Trophoblast cell (in vitro differentiated cells and primary cell): Measurements from ENCODE around the gene WDR48.

Experiments
- DNase-seq, 2 donors: peaks; one replicate each; pipeline ENCODE4 v3.0.0-alpha.2; 2016
- H2AFZ ChIP-seq: 2 replicates; pipeline ENCODE4 v1.6.1; 2013; ENCODE audit warnings: low read length, moderate library complexity, mild to moderate bottlenecking; ENCODE audit not compliant: insufficient read depth, poor library complexity
- H2AK5ac ChIP-seq: 2 replicates; pipeline ENCODE4 v1.6.1; 2013; ENCODE audit warnings: mild to moderate bottlenecking, low read length
- H2BK120ac ChIP-seq: 2 replicates; pipeline ENCODE4 v1.6.1; 2013; ENCODE audit warnings: low read length, mild to moderate bottlenecking, moderate library complexity; ENCODE audit not compliant: insufficient read depth, poor library complexity
- H2BK12ac ChIP-seq: 2 replicates; pipeline ENCODE4 v1.6.1; 2013; ENCODE audit warnings: mild to moderate bottlenecking, low read length, moderate library complexity
- H2BK5ac ChIP-seq: 2 replicates; pipeline ENCODE4 v1.6.1; 2013; ENCODE audit warnings: low read length, low read depth, moderate library complexity, mild to moderate bottlenecking; ENCODE audit not compliant: poor library complexity
- H3K14ac ChIP-seq: 2 replicates; pipeline ENCODE4 v1.6.1; 2013; ENCODE audit warnings: mild to moderate bottlenecking, low read length
- H3K18ac ChIP-seq: 2 replicates; pipeline ENCODE4 v1.6.1; 2013; ENCODE audit warnings: mild to moderate bottlenecking, low read length
- H3K23ac ChIP-seq: 2 replicates; pipeline ENCODE4 v1.6.1; 2013; ENCODE audit warnings: low read length
- H3K27ac ChIP-seq: 2 replicates; pipeline ENCODE4 v1.5.1; 2013; ENCODE audit warnings: low read depth, mild to moderate bottlenecking, inconsistent platforms, low read length, moderate library complexity
- H3K27me3 ChIP-seq: 2 replicates; pipeline ENCODE4 v1.6.1; 2013; ENCODE audit warnings: inconsistent platforms, mild to moderate bottlenecking, low read length, moderate library complexity; ENCODE audit not compliant: insufficient read depth
- H3K36me3 ChIP-seq, 2 experiments: 1 replicate in 1 of 2; 2 replicates in 1 of 2; pipeline ENCODE4 v1.6.1; 2013; ENCODE audit warnings: low read length in 2 of 2, mild to moderate bottlenecking in 2 of 2, moderate library complexity in 1 of 2; ENCODE audit not compliant: insufficient read depth in 2 of 2, control insufficient read depth in 1 of 2
- H3K4ac ChIP-seq: 2 replicates; pipeline ENCODE4 v1.6.1; 2013; ENCODE audit warnings: low read depth, mild to moderate bottlenecking, low read length, moderate library complexity
- H3K4me1 ChIP-seq, 2 experiments: 1 replicate in 1 of 2; 2 replicates in 1 of 2; pipeline ENCODE4 v1.6.1; 2013; ENCODE audit warnings: low read length in 2 of 2, mild to moderate bottlenecking in 2 of 2, moderate library complexity in 1 of 2; ENCODE audit not compliant: insufficient read depth in 2 of 2, control insufficient read depth in 1 of 2
- H3K4me2 ChIP-seq: 2 replicates; pipeline ENCODE4 v1.6.1; 2013; ENCODE audit warnings: inconsistent platforms, mild to moderate bottlenecking, low read length, moderate library complexity
- H3K4me3 ChIP-seq: 2 replicates; pipeline ENCODE4 v1.5.1; 2013; ENCODE audit warnings: mild to moderate bottlenecking, low read depth, low read length, inconsistent platforms
- H3K79me1 ChIP-seq: one replicate; pipeline ENCODE4 v1.6.1; 2013; ENCODE audit warnings: low read length
- H3K79me2 ChIP-seq: 2 replicates; pipeline ENCODE4 v1.6.1; 2013; ENCODE audit warnings: low read length, mild to moderate bottlenecking; ENCODE audit not compliant: control insufficient read depth, insufficient read depth, poor library complexity
- H3K9ac ChIP-seq: 2 replicates; pipeline ENCODE4 v1.6.1; 2013; ENCODE audit warnings: mild to moderate bottlenecking, low read length
- H3K9me3 ChIP-seq: 2 replicates; pipeline ENCODE4 v1.6.1; 2013; ENCODE audit warnings: low read depth, mild to moderate bottlenecking, control low read depth, inconsistent platforms, low read length; ENCODE audit not compliant: insufficient read depth
- H4K12ac ChIP-seq: 2 replicates; pipeline ENCODE4 v1.6.1; 2013; ENCODE audit warnings: low read depth, mild to moderate bottlenecking, low read length, moderate library complexity
- H4K8ac ChIP-seq: 2 replicates; pipeline ENCODE4 v1.6.1; 2013; ENCODE audit warnings: low read depth, mild to moderate bottlenecking, low read length, moderate library complexity
- H4K91ac ChIP-seq: one replicate; pipeline ENCODE4 v1.6.1; 2013; ENCODE audit warnings: low read depth, mild to moderate bottlenecking, low read length, moderate library complexity
- WGBS: extraction: QIAGEN DNeasy Blood & Tissue Kit; methylation state at CpG from one replicate; pipeline ENCODE4 v1.1.7; 2013; ENCODE audit warnings: missing lambda C conversion rate; ENCODE audit not compliant: insufficient read length, insufficient coverage; ENCODE audit errors: extremely low coverage; 5-methylcytosine and 5-hydroxymethylcytosine counted together

WDR48 gene

GRCh38 chr3:39137435-39137936, 85.7 kb downstream of the WDR48 start:
- no peak overlapping the region for H4K8ac ChIP-seq
- H2BK5ac ChIP-seq: no peak overlapping the region
- H3K14ac ChIP-seq: no peak overlapping the region
- H3K4me1 ChIP-seq: peaks cover 20 to 28% of the 10 kb centered on the region in 2 experiments
- H4K91ac ChIP-seq: no peak overlapping the region
- H2BK12ac ChIP-seq: no peak overlapping the region
- no peaks in the 10 kb centered on the region for H3K27me3 ChIP-seq
- no peak overlapping the region for H3K4me3 ChIP-seq
- peaks cover 2% of the 10 kb centered on the region for H3K79me2 ChIP-seq
- H2AK5ac ChIP-seq: no peak overlapping the region
- H3K9ac ChIP-seq: no peak overlapping the region
- no peak overlapping the region for H2BK120ac ChIP-seq
- no peaks in the 10 kb centered on the region for H3K9me3 ChIP-seq
- no peak overlapping the region for H3K4ac ChIP-seq
- WGBS: no CpG with 5 or more reads among the region's 18 CpGs
- H3K18ac ChIP-seq: no peak overlapping the region
- H4K12ac ChIP-seq: no peak overlapping the region
- H3K23ac ChIP-seq: no peak overlapping the region
- peaks cover 2% of the 10 kb centered on the region for H3K79me1 ChIP-seq
- no peak overlapping the region for H2AFZ ChIP-seq
- peak; percentile 55 to 65 for DNase-seq
- H3K4me2 ChIP-seq: no peak overlapping the region
- peaks cover 24 to 30% of the 10 kb centered on the region in 2 experiments for H3K36me3 ChIP-seq
- H3K27ac ChIP-seq: no peak overlapping the region

DNA sequence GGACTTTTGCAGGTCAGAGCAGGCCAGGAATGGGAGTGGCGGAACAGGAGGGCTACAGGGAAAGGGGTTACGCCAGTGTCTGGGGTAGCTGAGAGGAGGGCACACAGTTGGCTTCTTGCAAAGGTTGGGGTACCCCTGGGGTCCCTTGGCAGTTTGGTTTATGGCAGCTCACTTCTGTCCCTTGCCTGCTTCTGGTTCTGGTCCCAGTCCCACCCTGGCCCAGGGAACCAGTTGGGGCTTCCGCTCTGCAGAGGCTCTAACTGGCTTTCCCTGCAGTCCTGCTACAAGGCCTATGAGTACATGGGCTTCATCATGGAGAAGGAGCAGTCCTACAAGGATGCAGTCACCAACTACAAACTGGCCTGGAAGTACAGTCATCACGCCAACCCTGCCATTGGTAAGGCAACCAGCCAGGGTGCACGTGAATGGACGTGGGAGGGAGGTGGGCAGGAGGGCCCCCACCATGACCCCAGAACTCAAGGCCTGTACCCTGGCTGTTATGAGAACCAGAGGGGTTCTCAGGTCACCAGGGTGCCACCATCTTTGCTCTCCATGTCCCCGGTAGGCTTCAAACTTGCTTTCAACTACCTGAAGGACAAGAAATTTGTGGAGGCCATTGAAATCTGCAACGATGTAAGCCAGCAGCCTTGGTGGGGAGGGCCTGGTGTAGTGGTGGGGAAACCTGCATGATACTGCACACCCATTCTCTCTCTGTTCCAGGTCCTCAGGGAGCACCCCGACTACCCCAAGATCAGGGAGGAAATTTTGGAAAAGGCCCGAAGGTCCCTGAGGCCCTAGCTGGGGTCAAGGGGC, 86.4 kb downstream of the WDR48 start:
- peaks cover 2% of the 10 kb centered on the region for H3K79me1 ChIP-seq
- H2BK5ac ChIP-seq: no peak overlapping the region
- no peak overlapping the region for H2AFZ ChIP-seq
- H3K4me2 ChIP-seq: no peak overlapping the region
- H2AK5ac ChIP-seq: no peak overlapping the region
- no peak overlapping the region for H2BK120ac ChIP-seq
- H4K12ac ChIP-seq: no peak overlapping the region
- no peak overlapping the region for H3K4me3 ChIP-seq
- H3K27me3 ChIP-seq: no peaks in the 10 kb centered on the region
- H2BK12ac ChIP-seq: no peak overlapping the region
- H4K8ac ChIP-seq: no peak overlapping the region
- no peak overlapping the region for H3K27ac ChIP-seq
- no peak overlapping the region for H3K18ac ChIP-seq
- no peak overlapping the region for H4K91ac ChIP-seq
- peak in 1 of 2 donors; percentile 47 for DNase-seq
- peaks cover 2% of the 10 kb centered on the region for H3K79me2 ChIP-seq
- H3K14ac ChIP-seq: no peak overlapping the region
- no peak overlapping the region for H3K4ac ChIP-seq
- WGBS: no CpG with 5 or more reads among the region's 10 CpGs
- peaks cover 31 to 37% of the 10 kb centered on the region in 2 experiments for H3K36me3 ChIP-seq
- no peak overlapping the region for H3K9ac ChIP-seq
- H3K23ac ChIP-seq: no peak overlapping the region
- H3K9me3 ChIP-seq: no peaks in the 10 kb centered on the region
- peaks cover 26 to 30% of the 10 kb centered on the region in 2 experiments for H3K4me1 ChIP-seq

DNA sequence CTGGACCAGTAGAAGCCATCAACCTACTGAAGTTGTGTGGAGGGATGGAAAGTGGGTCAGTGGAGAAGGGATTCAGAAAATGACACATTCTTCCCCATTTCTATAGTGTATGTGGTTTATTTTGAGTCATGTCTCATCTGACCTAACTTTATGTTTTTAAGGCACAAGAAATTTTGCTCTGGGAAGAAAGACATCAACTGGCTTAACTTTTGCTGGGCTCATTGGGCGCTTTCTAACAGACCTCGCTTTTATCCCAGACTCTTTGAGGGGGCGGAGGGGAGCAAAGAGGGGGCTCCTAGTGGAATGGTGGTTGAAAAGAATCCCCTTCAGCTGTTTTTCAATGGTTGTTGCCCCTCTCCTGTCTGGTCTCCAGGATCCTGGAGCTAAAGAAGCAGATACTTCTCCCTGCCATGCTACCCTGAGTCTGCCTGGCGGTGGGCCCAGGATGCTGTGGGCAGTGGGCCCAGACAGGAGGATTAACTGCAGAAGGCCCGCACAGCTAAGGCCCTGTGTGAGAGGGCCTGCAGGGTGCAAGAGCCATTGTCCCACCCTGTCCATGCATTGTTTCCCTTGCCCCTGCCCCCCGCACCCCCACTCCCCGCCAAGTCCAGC, 87.1 kb downstream of the WDR48 start:
- H3K79me2 ChIP-seq: peaks cover 2% of the 10 kb centered on the region
- H2BK12ac ChIP-seq: no peak overlapping the region
- H4K8ac ChIP-seq: no peak overlapping the region
- peaks cover 2% of the 10 kb centered on the region for H3K79me1 ChIP-seq
- no peak overlapping the region for H3K4ac ChIP-seq
- H3K36me3 ChIP-seq: peaks cover 39 to 44% of the 10 kb centered on the region in 2 experiments
- H4K12ac ChIP-seq: no peak overlapping the region
- no peak overlapping the region for H2AK5ac ChIP-seq
- H3K23ac ChIP-seq: no peak overlapping the region
- no CpG with 5 or more reads among the region's 7 CpGs for WGBS
- H3K27ac ChIP-seq: no peak overlapping the region
- H2BK5ac ChIP-seq: no peak overlapping the region
- no peak overlapping the region for H2AFZ ChIP-seq
- no peak overlapping the region for H3K14ac ChIP-seq
- no peak overlapping the region for H4K91ac ChIP-seq
- no peaks in the 10 kb centered on the region for H3K9me3 ChIP-seq
- no peak overlapping the region for H3K4me2 ChIP-seq
- no peaks in the 10 kb centered on the region for H3K27me3 ChIP-seq
- H3K9ac ChIP-seq: no peak overlapping the region
- peaks cover 28 to 32% of the 10 kb centered on the region in 2 experiments for H3K4me1 ChIP-seq
- no peak overlapping the region for H3K4me3 ChIP-seq
- peak in 1 of 2 donors; percentile 38 for DNase-seq
- H3K18ac ChIP-seq: no peak overlapping the region
- no peak overlapping the region for H2BK120ac ChIP-seq

- H3K27ac ChIP-seq: no peak overlapping the region
- no peak overlapping the region for H3K9ac ChIP-seq
- H3K18ac ChIP-seq: no peak overlapping the region
- no peak overlapping the region for H3K4me2 ChIP-seq
- DNase-seq: no peak
- no peak overlapping the region for H4K91ac ChIP-seq
- no peak overlapping the region for H3K23ac ChIP-seq
- H2BK5ac ChIP-seq: no peak overlapping the region
- H4K8ac ChIP-seq: no peak overlapping the region
- H3K4ac ChIP-seq: no peak overlapping the region
- no peak overlapping the region for H4K12ac ChIP-seq
- H2AK5ac ChIP-seq: no peak overlapping the region
- H3K36me3 ChIP-seq: peaks cover 44 to 49% of the 10 kb centered on the region in 2 experiments
- no peak overlapping the region for H2BK120ac ChIP-seq
- peaks cover 2% of the 10 kb centered on the region for H3K79me1 ChIP-seq
- peaks cover 28 to 34% of the 10 kb centered on the region in 2 experiments for H3K4me1 ChIP-seq
- no peak overlapping the region for H3K14ac ChIP-seq
- no peaks in the 10 kb centered on the region for H3K27me3 ChIP-seq
- H3K9me3 ChIP-seq: no peaks in the 10 kb centered on the region
- H2AFZ ChIP-seq: no peak overlapping the region
- WGBS: no CpG with 5 or more reads among the region's 2 CpGs
- no peak overlapping the region for H3K4me3 ChIP-seq
- peaks cover 2% of the 10 kb centered on the region for H3K79me2 ChIP-seq
- no peak overlapping the region for H2BK12ac ChIP-seq
Observed at GRCh38 chr3:39139442-39139841, 87.6 kb downstream of the WDR48 start.
